Heart left ventricle (tissue), 16 donors: ENCODE data around the gene EYS. TPM values are rescaled to one million over a fixed set of nuclear protein-coding genes. Genes with fewer than 3 reads are reported as not detected.
A peak's percentile ranks its signal among the peaks of the same experiment; 100 is the strongest.
"Not testable (repeated sequence)": the region's sequence is repeated elsewhere in the genome, so short reads cannot be mapped to it uniquely, and the experiment has no call there.

Experiments used
- ATAC-seq, 4 donors: fragments of 200-7000 bp; cut with Tn5 transposase; one replicate each; pipeline ENCODE4 v1.9.1; 2020 to 2022; ENCODE audit warnings: moderate library complexity in 4 of 4, mild to moderate bottlenecking in 3 of 4, moderate number of reproducible peaks in 1 of 4
- DNase-seq, 5 donors: peaks; one replicate each; pipeline ENCODE4 v3.0.0-alpha.2; 2020
- H3K27ac ChIP-seq, 12 donors: fragments of 200-600 bp; sonication (generic) in 4 of 12; one replicate each; pipeline versions ENCODE4 v1.5.0 to v1.8.0; 2016 to 2022; ENCODE audit warnings: mild to moderate bottlenecking in 2 of 12
- H3K27me3 ChIP-seq, 9 donors: fragments of 200-600 bp; sonication (generic) in 2 of 9; one replicate each; pipeline versions ENCODE4 v1.5.1 to v1.8.0; 2016 to 2022; ENCODE audit warnings: mild to moderate bottlenecking in 3 of 9
- H3K36me3 ChIP-seq, 9 donors: fragments of 200-600 bp; sonication (generic) in 2 of 9; one replicate each; pipeline versions ENCODE4 v1.5.0 to v1.8.0; 2018 to 2022; ENCODE audit warnings: mild to moderate bottlenecking in 2 of 9
- H3K4me1 ChIP-seq, 12 donors: fragments of 200-600 bp; sonication (generic) in 4 of 12; one replicate each; pipeline versions ENCODE4 v1.5.0 to v1.8.0; 2016 to 2022; ENCODE audit warnings: mild to moderate bottlenecking in 3 of 12
- H3K4me3 ChIP-seq, 12 donors: fragments of 200-600 bp; sonication (generic) in 4 of 12; one replicate each; pipeline versions ENCODE4 v1.5.0 to v1.8.0; 2017 to 2022; ENCODE audit warnings: mild to moderate bottlenecking in 9 of 12, moderate library complexity in 4 of 12
- H3K9me3 ChIP-seq, 12 donors: fragments of 200-600 bp; sonication (generic) in 4 of 12; one replicate each; pipeline versions ENCODE4 v1.5.0 to v1.8.0; 2016 to 2022; ENCODE audit warnings: mild to moderate bottlenecking in 1 of 12
- POLR2A ChIP-seq, 2 donors: fragments of 450-650 bp; IDR thresholded peaks; one replicate each; pipeline ENCODE4 v1.6.1; 2017; ENCODE audit warnings: antibody characterized with exemption in 2 of 2, mild to moderate bottlenecking in 2 of 2, moderate library complexity in 2 of 2
- WGBS, 4 donors: extraction: QIAGEN DNeasy Blood & Tissue Kit in 2 of 4; methylation state at CpG; one replicate each; pipeline versions ENCODE4 v1.1.5 to v1.1.7; 2013 to 2018; 5-methylcytosine and 5-hydroxymethylcytosine counted together
- intact Hi-C, 10 donors: fragments of 100-400 bp; cut with DNase I; formaldehyde crosslinking; loops; one replicate each; pipeline versions ENCODE4 v1.11.1 to v1.14.2; 2022
- polyA plus RNA-seq, 2 donors: library from polyadenylated mRNA; stranded (reverse); fragments of 200-250 nt; gene quantifications; one replicate each; pipeline ENCODE4 v1.2.3, GENCODE V29; 2013
- total RNA-seq, 9 donors: library from RNA; depleted of rRNA in 2 of 9; stranded (reverse); fragments of >200 nt in 2 of 9; fragmentation: NEBNext Ultra II Directional in 3 of 9; extraction: Animal tissue kit (Norgen Biotek cat#: 25700) in 3 of 9; gene quantifications; one replicate each; pipeline versions ENCODE4 v1.1.0 to v1.2.4, GENCODE V29; 2016 to 2023
- TF ChIP-seq, protein P1 (sequence below), 12 donors: fragments of 200-600 bp; sonication (generic) in 4 of 12; IDR thresholded peaks; one replicate each; pipeline versions ENCODE4 v1.5.0 to v1.8.0; 2018 to 2022; ENCODE audit warnings: antibody characterized with exemption in 12 of 12, mild to moderate bottlenecking in 5 of 12
- donor health status: ischemic (EF 13 %, LVEDD 7.1; RV severe dilation, severe dysfunction).
- donor health status: healthy with polysubstance abuse.
- donor health status: DM: no; HTN: yes; CAD: no.
- donor health status: DM: no; HTN: no; CAD: no.
- donor health status: ischemic (EF 25% LVEDD 6.9; RV normal size, moderate dysfunction).
- donor health status: ischemic (EF 25% LVEDD 5.7; RV mildly dilated, moderate dysfunction).
- donor health status: healthy.
- donor health status: DM: yes; HTN: yes; CAD: no.
- donor health status: ischemic (EF 35%, LVEDD 5.7; RV mildly dilated, moderate dysfunction).
- donor health status: nonischemic (EF 11% LVEDD 7.7; RV severe dilation, severe dysfunction).
- donor health status: DM: yes; HTN: yes; CAD: no.
- donor health status: PGD.
- donor health status: ischemic (EF 29% LVEDD 5.4; RV normal size, mild dysfunction).
- donor health status: nonischemic (EF 23%, LVEDD 6.1; RV moderate dilation, normal function).

EYS gene
- total and polyA plus RNA-seq, 11 donors = 0.07 to 0.27 (median 0.08) TPM; not detected in 8

DNA sequence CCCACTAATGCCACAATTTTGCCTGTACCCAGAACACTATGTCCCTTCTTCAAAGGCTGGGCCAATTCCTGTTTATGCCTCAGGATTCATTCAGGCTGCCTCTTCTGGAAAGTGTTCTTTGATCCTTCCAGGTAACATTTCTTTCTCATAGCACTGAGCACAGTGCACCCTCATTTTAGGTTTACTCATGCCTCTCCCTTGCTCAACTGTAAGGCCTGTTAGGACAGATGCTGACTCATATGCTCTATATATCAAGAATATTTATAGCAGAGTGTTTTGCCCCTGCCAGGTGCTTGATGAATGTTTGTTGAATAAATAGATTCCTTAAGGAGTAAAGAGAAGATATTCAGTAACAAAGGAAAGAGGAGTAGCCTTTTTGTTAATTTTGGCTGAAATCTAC lies 1807.5 kb downstream of the EYS start:
- H3K27ac ChIP-seq = no peak overlapping the region
- intact Hi-C loops = no loop called here

DNA sequence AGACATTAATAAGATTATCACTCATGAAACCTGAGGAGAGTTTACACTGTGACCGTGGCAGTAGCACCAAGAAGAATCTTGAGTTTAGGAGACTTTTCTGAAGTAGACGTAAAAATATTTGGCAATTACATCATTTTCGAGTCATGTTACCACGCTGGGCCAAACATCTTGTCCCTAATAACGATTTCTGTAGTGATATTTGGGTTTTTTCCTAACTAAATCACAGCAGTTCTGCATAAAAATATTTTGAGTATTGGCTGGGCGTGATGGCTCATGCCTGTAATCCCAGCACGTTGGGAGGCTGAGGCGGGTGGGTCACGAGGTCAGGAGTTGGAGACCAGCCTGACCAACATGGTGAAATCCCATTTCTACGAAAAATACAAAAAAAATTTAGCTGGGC lies 1809.1 kb downstream of the EYS start:
- Histone ChIP-seq H3K4me3 (no peak overlapping the region), H3K9me3 (peaks cover 0 to 3% (median 0%) of the 10 kb centered on the region in 12 donors), H3K27me3 (no peaks in the 10 kb centered on the region), H3K36me3 (no peaks in the 10 kb centered on the region), H3K4me1 (no peaks in the 10 kb centered on the region), H3K27ac (peak overlapping the region in 2 of 12 donors; percentile 35 to 44)
- intact Hi-C loops = no loop called here
- peak in 3 of 4 donors; percentile 48 to 87 (median 61) for ATAC-seq
- DNase-seq = peak in 4 of 5 donors; percentile 27 to 61 (median 45)
- no peak for TF ChIP-seq POLR2A (IDR thresholded peaks at IDR 0.05)
- TF ChIP-seq, protein P1, sequence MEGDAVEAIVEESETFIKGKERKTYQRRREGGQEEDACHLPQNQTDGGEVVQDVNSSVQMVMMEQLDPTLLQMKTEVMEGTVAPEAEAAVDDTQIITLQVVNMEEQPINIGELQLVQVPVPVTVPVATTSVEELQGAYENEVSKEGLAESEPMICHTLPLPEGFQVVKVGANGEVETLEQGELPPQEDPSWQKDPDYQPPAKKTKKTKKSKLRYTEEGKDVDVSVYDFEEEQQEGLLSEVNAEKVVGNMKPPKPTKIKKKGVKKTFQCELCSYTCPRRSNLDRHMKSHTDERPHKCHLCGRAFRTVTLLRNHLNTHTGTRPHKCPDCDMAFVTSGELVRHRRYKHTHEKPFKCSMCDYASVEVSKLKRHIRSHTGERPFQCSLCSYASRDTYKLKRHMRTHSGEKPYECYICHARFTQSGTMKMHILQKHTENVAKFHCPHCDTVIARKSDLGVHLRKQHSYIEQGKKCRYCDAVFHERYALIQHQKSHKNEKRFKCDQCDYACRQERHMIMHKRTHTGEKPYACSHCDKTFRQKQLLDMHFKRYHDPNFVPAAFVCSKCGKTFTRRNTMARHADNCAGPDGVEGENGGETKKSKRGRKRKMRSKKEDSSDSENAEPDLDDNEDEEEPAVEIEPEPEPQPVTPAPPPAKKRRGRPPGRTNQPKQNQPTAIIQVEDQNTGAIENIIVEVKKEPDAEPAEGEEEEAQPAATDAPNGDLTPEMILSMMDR (IDR thresholded peaks at IDR 0.05) = no peak
- WGBS, 4 donors = 68 to 78% (median 70%) methylated on average over 10 of the region's 10 CpGs

More for the DNA sequence above, 1807.5 kb downstream of the EYS start:
- Histone ChIP-seq H3K36me3 (no peaks in the 10 kb centered on the region), H3K9me3 (no peaks in the 10 kb centered on the region), H3K4me1 (peaks cover 0 to 3% (median 0%) of the 10 kb centered on the region in 12 donors), H3K4me3 (no peak overlapping the region), H3K27me3 (no peaks in the 10 kb centered on the region)
- TF ChIP-seq, protein P1 (IDR thresholded peaks at IDR 0.05) = no peak
- no peak for TF ChIP-seq POLR2A (IDR thresholded peaks at IDR 0.05)
- no peak for ATAC-seq
- no peak for DNase-seq

DNA sequence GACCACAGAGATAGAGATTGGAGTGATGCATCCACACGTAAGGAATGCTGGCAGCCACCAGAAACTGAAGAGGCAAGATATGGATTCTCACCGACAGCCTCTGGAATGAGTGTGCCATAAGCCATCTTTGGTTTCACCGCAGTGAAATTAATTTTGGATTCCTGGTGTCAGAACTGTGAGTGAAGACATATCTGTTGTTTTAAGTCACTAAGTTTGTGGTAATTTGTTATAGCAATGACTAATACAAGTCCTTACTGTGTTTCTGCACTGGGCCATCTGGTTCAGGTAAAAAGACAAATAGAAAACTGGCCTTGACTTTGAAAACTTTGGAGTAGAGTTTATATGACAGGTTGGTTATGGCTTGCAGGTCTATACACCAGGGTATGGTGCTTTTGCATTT lies 1809.6 kb downstream of the EYS start:
- intact Hi-C loops = no loop called here
- DNase-seq = no peak
- peaks cover 0 to 4% (median 0%) of the 10 kb centered on the region in 12 donors for H3K9me3 ChIP-seq
- peak in 1 of 4 donors; percentile 31 for ATAC-seq
- H3K36me3 ChIP-seq = no peaks in the 10 kb centered on the region
- no peak overlapping the region for H3K4me3 ChIP-seq
- no peaks in the 10 kb centered on the region for H3K27me3 ChIP-seq
- no peaks in the 10 kb centered on the region for H3K4me1 ChIP-seq
- 51 to 62% (median 58%) methylated on average over 3 of the region's 3 CpGs for WGBS, 4 donors
- H3K27ac ChIP-seq = peak overlapping the region in 3 of 12 donors; percentile 15 to 44 (median 35)
- TF ChIP-seq, protein P1 (IDR thresholded peaks at IDR 0.05) = no peak
- TF ChIP-seq POLR2A (IDR thresholded peaks at IDR 0.05) = no peak

DNA sequence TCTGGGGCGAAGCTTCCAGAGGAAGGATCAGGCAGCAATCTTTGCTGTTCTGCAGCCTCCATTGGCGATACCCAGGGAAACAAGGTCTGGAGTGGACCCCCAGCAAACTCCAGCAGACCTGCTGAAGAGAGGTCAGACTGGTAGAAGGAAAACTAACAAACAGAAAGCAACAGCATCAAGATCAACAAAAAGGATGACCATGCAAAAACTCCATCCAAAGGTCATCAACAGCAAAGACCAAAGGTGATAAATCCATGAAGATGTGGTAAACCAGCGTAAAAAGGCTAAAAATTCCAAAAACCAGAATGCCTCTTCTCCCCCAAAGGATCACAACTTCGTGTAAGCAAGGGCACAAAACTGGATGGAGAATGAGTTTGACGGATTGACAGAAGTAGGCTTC lies 1818.6 kb downstream of the EYS start:
- Histone ChIP-seq H3K4me3 (no peak overlapping the region), H3K4me1 (no peaks in the 10 kb centered on the region), H3K36me3 (no peaks in the 10 kb centered on the region), H3K27me3 (no peaks in the 10 kb centered on the region), H3K9me3 (peaks cover 0 to 8% (median 0%) of the 10 kb centered on the region in 12 donors), H3K27ac (no peak overlapping the region)
- WGBS, 4 donors = 70 to 84% (median 79%) methylated on average over 5 of the region's 5 CpGs
- ATAC-seq (no peak), DNase-seq (no peak)
- TF ChIP-seq, protein P1 (IDR thresholded peaks at IDR 0.05) = no peak
- TF ChIP-seq POLR2A (IDR thresholded peaks at IDR 0.05) = no peak
- intact Hi-C loops = no loop called here

DNA sequence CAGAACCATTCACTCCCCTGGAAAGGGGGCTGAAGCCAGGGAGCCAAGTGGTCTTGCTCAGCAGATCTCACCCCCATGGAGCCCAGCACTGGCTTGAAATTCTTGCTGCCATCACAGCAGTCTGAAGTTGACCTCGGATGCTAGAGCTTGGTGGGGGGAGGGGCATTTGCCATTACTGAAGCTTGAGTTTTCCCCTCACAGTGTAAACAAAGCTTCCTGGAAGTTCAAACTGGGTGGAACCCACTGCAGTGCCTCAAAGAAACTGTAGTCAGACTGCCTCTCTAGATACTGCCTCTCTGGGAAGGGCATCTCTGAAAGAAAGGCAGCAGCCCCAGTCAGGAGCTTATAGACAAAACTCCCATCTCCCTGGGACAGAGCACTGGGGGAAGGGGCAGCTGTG lies 1819.2 kb downstream of the EYS start:
- H3K27ac ChIP-seq, H3K9me3 ChIP-seq, H3K36me3 ChIP-seq, intact Hi-C loops, H3K4me1 ChIP-seq, H3K27me3 ChIP-seq, ATAC-seq, H3K4me3 ChIP-seq, DNase-seq: not testable (repeated sequence)
- 56 to 64% (median 58%) methylated on average over 1 of the region's 1 CpG; no CpG with 5 or more reads in 1 of the 4 donors for WGBS, 4 donors
